Measurements from ENCODE around the gene AGFG2. TPM values are rescaled to one million over a fixed set of nuclear protein-coding genes. Genes with fewer than 3 reads are reported as not detected.

The AGFG2 gene, protein sequence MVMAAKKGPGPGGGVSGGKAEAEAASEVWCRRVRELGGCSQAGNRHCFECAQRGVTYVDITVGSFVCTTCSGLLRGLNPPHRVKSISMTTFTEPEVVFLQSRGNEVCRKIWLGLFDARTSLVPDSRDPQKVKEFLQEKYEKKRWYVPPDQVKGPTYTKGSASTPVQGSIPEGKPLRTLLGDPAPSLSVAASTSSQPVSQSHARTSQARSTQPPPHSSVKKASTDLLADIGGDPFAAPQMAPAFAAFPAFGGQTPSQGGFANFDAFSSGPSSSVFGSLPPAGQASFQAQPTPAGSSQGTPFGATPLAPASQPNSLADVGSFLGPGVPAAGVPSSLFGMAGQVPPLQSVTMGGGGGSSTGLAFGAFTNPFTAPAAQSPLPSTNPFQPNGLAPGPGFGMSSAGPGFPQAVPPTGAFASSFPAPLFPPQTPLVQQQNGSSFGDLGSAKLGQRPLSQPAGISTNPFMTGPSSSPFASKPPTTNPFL
- total RNA-seq: 5.6 and 6.9 TPM in 2 replicates

GRCh38 chr7:100538654-100539435 is at the start of gene AGFG2:
Gene AGFG2 (plus strand): TSS chr7:100539203. CDS start chr7:100539347, 144 bp downstream.

GRCh38 chr7:100573691-100574361 is 34.8 kb downstream of the AGFG2 start, which contains the start of gene SAP25:
Gene SAP25 (minus strand): TSS chr7:100573900. CDS start chr7:100573742, 158 bp downstream.

DNA sequence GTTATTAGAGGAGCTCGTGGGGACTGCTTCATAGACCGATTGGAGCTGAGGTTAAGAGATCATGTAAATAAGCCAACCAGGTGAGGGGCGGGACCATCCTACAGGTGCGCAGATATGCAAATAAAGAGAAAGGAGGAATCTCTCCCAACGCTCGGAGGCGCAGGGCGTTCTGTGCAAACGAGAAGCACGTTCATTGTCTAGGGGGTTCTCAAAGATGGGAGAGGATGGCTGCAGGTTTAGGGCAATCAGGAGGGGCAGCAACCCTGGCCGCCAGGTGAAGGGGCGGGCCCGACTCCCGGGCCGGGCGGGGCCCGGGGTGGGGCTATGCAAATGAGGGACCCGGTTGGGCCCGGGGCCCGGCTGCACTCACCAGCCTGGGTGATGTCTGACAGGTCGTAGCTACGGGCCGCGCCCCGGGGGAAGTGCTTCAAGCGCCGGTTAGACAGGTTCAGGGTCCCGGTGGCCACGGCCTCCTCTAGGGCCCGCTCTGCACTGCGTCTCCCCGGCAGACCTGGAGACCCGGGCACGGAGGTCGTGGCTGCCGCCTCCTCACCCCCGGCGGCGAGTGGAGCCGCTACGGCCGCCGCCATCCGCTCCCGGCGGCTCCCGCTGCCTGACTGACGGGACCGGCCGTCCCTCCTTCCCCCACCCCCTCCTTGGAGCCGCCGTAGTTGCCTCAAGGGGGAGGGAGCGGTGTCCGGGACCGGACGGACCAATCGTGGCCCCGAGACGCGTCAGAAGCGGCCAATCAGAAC is 46.7 kb downstream of the AGFG2 start, which contains the start of gene LRCH4:
Gene LRCH4, minus strand, starts transcription at position 619 of the 755 bp plus-strand sequence. Its CDS starts 29 bp downstream, at position 590.

GRCh38 chr7:100586266-100587025 is 47.4 kb downstream of the AGFG2 start, which contains the start of gene FBXO24:
Gene FBXO24 (plus strand): TSS chr7:100586328. CDS start chr7:100586626, 298 bp downstream.

GRCh38 chr7:100611983-100612729 is 73.2 kb downstream of the AGFG2 start, which contains the start of gene MOSPD3:
Gene MOSPD3 (plus strand): TSS chr7:100612540. CDS start chr7:100612792, 252 bp downstream.

Other genes starting within 250 kb of the AGFG2 start
- gene SPDYE3, start 231.5 kb upstream of the AGFG2 start, total RNA-seq: not detected in 2 replicates
- gene PILRB, start 181.1 kb upstream of the AGFG2 start, total RNA-seq: 5.7 and 7.8 TPM in 2 replicates
- 0.26 TPM in 1 of 2 replicates, not detected in the other for gene PILRA, start 165.7 kb upstream of the AGFG2 start, total RNA-seq
- 1.0 and 1.4 TPM in 2 replicates for gene ZCWPW1, start 110.5 kb upstream of the AGFG2 start, total RNA-seq
- 26.9 and 30.4 TPM in 2 replicates for gene MEPCE, start 109.4 kb upstream of the AGFG2 start, total RNA-seq
- 11.1 and 14.1 TPM in 2 replicates for gene PPP1R35, start 102.7 kb upstream of the AGFG2 start, total RNA-seq
- gene SPACDR, start 74.9 kb upstream of the AGFG2 start, total RNA-seq: 0.65 and 0.96 TPM in 2 replicates
- 20.6 and 21.5 TPM in 2 replicates for gene TSC22D4, start 60.0 kb upstream of the AGFG2 start, total RNA-seq
- gene NYAP1, start 55.3 kb upstream of the AGFG2 start, total RNA-seq: 1.4 and 2.3 TPM in 2 replicates
- gene SAP25, start 34.7 kb downstream of the AGFG2 start, total RNA-seq: 0.13 TPM in 1 of 2 replicates, not detected in the other
- gene LRCH4, start 46.9 kb downstream of the AGFG2 start, total RNA-seq: 9.7 and 11.7 TPM in 2 replicates
- 0.13 and 0.20 TPM in 2 replicates for gene FBXO24, start 47.1 kb downstream of the AGFG2 start, total RNA-seq
- gene PCOLCE, start 63.2 kb downstream of the AGFG2 start, total RNA-seq: 167 and 207 TPM in 2 replicates
- gene MOSPD3, start 73.3 kb downstream of the AGFG2 start, total RNA-seq: 9.8 and 10.2 TPM in 2 replicates
- 1.9 and 2.2 TPM in 2 replicates for gene TFR2, start 102.3 kb downstream of the AGFG2 start, total RNA-seq
- not detected in 2 replicates for gene ACTL6B, start 117.2 kb downstream of the AGFG2 start, total RNA-seq
- gene GNB2, start 134.5 kb downstream of the AGFG2 start, total RNA-seq: 134 and 142 TPM in 2 replicates
- gene GIGYF1, start 155.0 kb downstream of the AGFG2 start, total RNA-seq: 12.6 and 18.8 TPM in 2 replicates
- gene POP7, start 166.9 kb downstream of the AGFG2 start, total RNA-seq: 27.8 and 29.9 TPM in 2 replicates
- not detected in 2 replicates for gene EPO, start 181.3 kb downstream of the AGFG2 start, total RNA-seq
- gene ZAN, start 194.4 kb downstream of the AGFG2 start, total RNA-seq: not detected in 2 replicates

Measured in smooth muscle cell of the pulmonary artery (primary cell).